SK-N-SH (cell line): ENCODE data around the gene YAP1. TPM values are rescaled to one million over a fixed set of nuclear protein-coding genes. Genes with fewer than 3 reads are reported as not detected.
A peak's percentile ranks its signal among the peaks of the same experiment; 100 is the strongest.

ENCODE experiments used
- CTCF ChIA-PET: fragments of 300-600, 350-600 bp; formaldehyde crosslinking; extraction: SDS; loops from one replicate; lab custom pipeline; 2021; lab: Yijun Ruan, JAX
- POLR2A ChIA-PET: fragments of 350-600 bp; sonication (Branson Sonifier 250); formaldehyde crosslinking; extraction: SDS; loops from one replicate; lab custom pipeline; 2020; ENCODE audit warnings: antibody characterized with exemption, inconsistent platforms; lab: Yijun Ruan, JAX
- DNase-seq: peaks from one replicate; pipeline ENCODE4 v3.0.0; 2012
- H2AFZ ChIP-seq: fragments of 200-600 bp; sonication (generic); 2 replicates; pipeline ENCODE4 v1.8.1; 2016; ENCODE audit warnings: antibody characterized with exemption, mild to moderate bottlenecking, low read depth
- H3F3A ChIP-seq: fragments of 200-600 bp; sonication (generic); replicated peaks from 2 replicates; pipeline ENCODE3; 2016; ENCODE audit warnings: antibody characterized with exemption, mild to moderate bottlenecking; ENCODE audit not compliant: insufficient read depth
- H3K27ac ChIP-seq, 2 experiments: fragments of 200-500 bp in 1 of 2; fragments of 200-600 bp in 1 of 2; sonication (Bioruptor generic) in 1 of 2; sonication (generic), shearing (Covaris generic) in 1 of 2; 2 replicates each; pipeline versions ENCODE4 v1.5.1 to v1.6.1; 2014 to 2016; ENCODE audit warnings: low read depth in 2 of 2, inconsistent platforms in 1 of 2, low read length in 1 of 2, mild to moderate bottlenecking in 1 of 2, mixed read lengths in 1 of 2
- H3K27me3 ChIP-seq: fragments of 200-600 bp; sonication (generic), shearing (Covaris generic); 2 replicates; pipeline ENCODE4 v1.6.1; 2016; ENCODE audit warnings: mixed run types; ENCODE audit not compliant: insufficient read depth
- H3K36me3 ChIP-seq, 2 experiments: fragments of 200-500 bp in 1 of 2; fragments of 200-600 bp in 1 of 2; sonication (Bioruptor generic) in 1 of 2; sonication (generic) in 1 of 2; replicated peaks in 1 of 2; 2 replicates each; pipeline versions ENCODE3 to v1.5.1; 2014 to 2016; ENCODE audit warnings: low read length in 1 of 2, mild to moderate bottlenecking in 1 of 2; ENCODE audit not compliant: insufficient read depth in 2 of 2, control insufficient read depth in 1 of 2
- H3K4me1 ChIP-seq, 2 experiments: fragments of 200-500 bp in 1 of 2; fragments of 200-600 bp in 1 of 2; sonication (Bioruptor generic) in 1 of 2; sonication (generic), shearing (Covaris generic) in 1 of 2; 2 replicates each; pipeline versions ENCODE4 v1.5.1 to v1.6.1; 2014 to 2016; ENCODE audit warnings: low read depth in 1 of 2, low read length in 1 of 2, mixed run types in 1 of 2; ENCODE audit not compliant: insufficient read depth in 2 of 2, control insufficient read depth in 1 of 2
- H3K4me2 ChIP-seq: fragments of 200-600 bp; sonication (generic), shearing (Covaris generic); 2 replicates; pipeline ENCODE4 v1.6.1; 2017; ENCODE audit warnings: mixed run types
- H3K4me3 ChIP-seq, 2 experiments: fragments of 200-500 bp in 1 of 2; fragments of 200-600 bp in 1 of 2; sonication (Bioruptor generic) in 1 of 2; sonication (generic), shearing (Covaris generic) in 1 of 2; 2 replicates each; pipeline versions ENCODE4 v1.5.1 to v1.8.1; 2014 to 2016; ENCODE audit warnings: low read depth in 2 of 2, inconsistent platforms in 1 of 2, low read length in 1 of 2, mild to moderate bottlenecking in 1 of 2, mixed read lengths in 1 of 2, moderate library complexity in 1 of 2
- H3K79me2 ChIP-seq: fragments of 200-600 bp; sonication (generic); 2 replicates; pipeline ENCODE4 v1.8.1; 2017; ENCODE audit warnings: mild to moderate bottlenecking; ENCODE audit not compliant: insufficient read depth
- H3K9ac ChIP-seq: fragments of 200-600 bp; sonication (generic); 2 replicates; pipeline ENCODE4 v1.6.1; 2017; ENCODE audit warnings: mixed run types
- H3K9me2 ChIP-seq: fragments of 200-600 bp; sonication (generic); 2 replicates; pipeline ENCODE4 v1.6.1; 2017; ENCODE audit warnings: mixed run types
- H3K9me3 ChIP-seq: fragments of 200-600 bp; sonication (generic); 2 replicates; pipeline ENCODE4 v1.6.1; 2017; ENCODE audit warnings: mixed run types, mild to moderate bottlenecking, moderate library complexity
- H4K20me1 ChIP-seq: fragments of 200-600 bp; sonication (generic); 2 replicates; pipeline ENCODE4 v1.6.1; 2017; ENCODE audit warnings: mild to moderate bottlenecking, mixed run types; ENCODE audit not compliant: insufficient read depth
- ELF1 ChIP-seq: IDR thresholded peaks from 2 replicates; pipeline ENCODE4 v1.4.0; 2012
- EP300 ChIP-seq, 2 experiments: IDR thresholded peaks; 2 replicates each; pipeline versions ENCODE4 v1.4.0 to v1.6.1; 2012; ENCODE audit warnings: borderline replicate concordance in 1 of 2, low read depth in 1 of 2, low read length in 1 of 2
- EZH2phosphoT487 ChIP-seq: fragments of 200-600 bp; sonication (generic); IDR thresholded peaks from 2 replicates; pipeline ENCODE4 v1.6.1; 2017; ENCODE audit warnings: low read depth, mixed run types, mild to moderate bottlenecking, antibody characterized with exemption, moderate library complexity, borderline replicate concordance
- FOSL2 ChIP-seq: IDR thresholded peaks from 2 replicates; pipeline ENCODE4 v1.4.0; 2012; ENCODE audit warnings: low read depth, mild to moderate bottlenecking, moderate library complexity, borderline replicate concordance
- FOXJ3 ChIP-seq: sonication (generic); formaldehyde crosslinking; IDR thresholded peaks from 2 replicates; pipeline ENCODE4 v1.5.1; 2020; ENCODE audit warnings: mild to moderate bottlenecking, missing genetic modification reagents
- FOXM1 ChIP-seq: IDR thresholded peaks from 2 replicates; pipeline ENCODE4 v1.4.0; 2012; ENCODE audit warnings: low read depth, mild to moderate bottlenecking
- GABPA ChIP-seq: IDR thresholded peaks from 2 replicates; pipeline ENCODE4 v1.4.0; 2012; ENCODE audit warnings: low read depth, mild to moderate bottlenecking
- GATA2 ChIP-seq: sonication (generic); formaldehyde crosslinking; IDR thresholded peaks from 2 replicates; pipeline ENCODE4 v1.5.0; 2020; ENCODE audit warnings: mild to moderate bottlenecking, missing genetic modification reagents
- MEF2A ChIP-seq: IDR thresholded peaks from 2 replicates; pipeline ENCODE4 v1.4.0; 2012; ENCODE audit warnings: low read depth, borderline replicate concordance
- MXI1 ChIP-seq: IDR thresholded peaks from 2 replicates; pipeline ENCODE4 v1.6.1; 2012; ENCODE audit warnings: mild to moderate bottlenecking, low read depth, low read length, improper control_type of control experiment
- NRF1 ChIP-seq: IDR thresholded peaks from 2 replicates; pipeline ENCODE4 v1.6.1; 2012; ENCODE audit warnings: low read depth, mild to moderate bottlenecking, low read length
- POLR2AphosphoS5 ChIP-seq: IDR thresholded peaks from 2 replicates; pipeline ENCODE4 v1.6.1; 2012; ENCODE audit warnings: low read depth, low read length
- RAD21 ChIP-seq: IDR thresholded peaks from 2 replicates; pipeline ENCODE4 v1.6.1; 2012; ENCODE audit warnings: mild to moderate bottlenecking, low read length
- RCOR1 ChIP-seq: fragments of 150-350 bp; IDR thresholded peaks from 2 replicates; pipeline ENCODE4 v1.6.1; 2017; ENCODE audit warnings: antibody characterized with exemption, low read length
- RFX5 ChIP-seq: IDR thresholded peaks from 2 replicates; pipeline ENCODE4 v1.6.1; 2012; ENCODE audit warnings: mild to moderate bottlenecking, improper control_type of control experiment, low read length
- RXRA ChIP-seq: IDR thresholded peaks from 2 replicates; pipeline ENCODE4 v1.4.0; 2012; ENCODE audit warnings: low read depth, mild to moderate bottlenecking, borderline replicate concordance
- SIN3A ChIP-seq: IDR thresholded peaks from 2 replicates; pipeline ENCODE4 v1.6.1; 2012; ENCODE audit warnings: low read depth, mild to moderate bottlenecking, low read length, moderate library complexity, borderline replicate concordance
- SMC3 ChIP-seq: IDR thresholded peaks from 2 replicates; pipeline ENCODE4 v1.6.1; 2012; ENCODE audit warnings: low read depth, low read length, improper control_type of control experiment
- TAF1 ChIP-seq: IDR thresholded peaks from 2 replicates; pipeline ENCODE4 v1.6.1; 2012; ENCODE audit warnings: low read depth, mild to moderate bottlenecking, low read length, moderate library complexity, borderline replicate concordance
- TCF12 ChIP-seq: IDR thresholded peaks from 2 replicates; pipeline ENCODE4 v1.4.0; 2012
- YY1 ChIP-seq: IDR thresholded peaks from 2 replicates; pipeline ENCODE4 v1.4.0; 2012; ENCODE audit warnings: low read depth, mild to moderate bottlenecking
- WGBS: methylation state at CpG from one replicate; pipeline ENCODE4 v1.1.6; 2017; ENCODE audit warnings: low lambda C conversion rate; 5-methylcytosine and 5-hydroxymethylcytosine counted together
- polyA plus RNA-seq, 3 experiments: library from polyadenylated mRNA; depleted of rRNA; stranded (reverse); fragments of >200 nt; gene quantifications; 2 replicates each; pipeline ENCODE4 v1.2.3, GENCODE V29; 2012
- TF ChIP-seq, protein P1 (sequence below): fragments of 150-350 bp; IDR thresholded peaks from 2 replicates; pipeline ENCODE4 v1.6.1; 2017; ENCODE audit warnings: antibody characterized with exemption, low read length, low read depth, borderline replicate concordance
- TF ChIP-seq, protein P2 (sequence below): IDR thresholded peaks from 2 replicates; pipeline ENCODE4 v1.4.0; 2012; ENCODE audit warnings: low read depth

YAP1 gene
- polyA plus RNA-seq, 1 of the 3 experiments (the other 2 are of a cell fraction): 53.2 TPM

DNA sequence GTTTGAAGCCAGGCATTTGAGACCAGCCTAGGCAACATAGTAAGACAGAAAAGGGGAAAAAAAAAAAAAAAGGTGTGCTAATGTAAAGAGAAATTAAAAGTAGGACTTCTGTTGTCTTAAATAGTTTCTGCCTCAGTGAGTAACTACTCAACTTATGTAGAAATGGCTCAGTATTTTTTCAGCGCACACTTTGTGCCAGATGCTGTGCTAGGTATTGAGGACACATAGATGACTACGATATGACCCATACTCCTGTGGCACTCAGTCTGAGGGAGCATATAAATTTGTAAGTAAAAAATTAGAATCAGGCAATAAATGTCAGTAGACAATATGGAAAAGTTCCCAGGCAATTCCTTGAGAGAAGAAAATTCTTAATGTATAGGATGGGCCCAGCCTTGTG, 93.9 kb downstream of the YAP1 start (continued):
- no peak for TF ChIP-seq RAD21
- TF ChIP-seq, all 33 proteins: peak for 0

DNA sequence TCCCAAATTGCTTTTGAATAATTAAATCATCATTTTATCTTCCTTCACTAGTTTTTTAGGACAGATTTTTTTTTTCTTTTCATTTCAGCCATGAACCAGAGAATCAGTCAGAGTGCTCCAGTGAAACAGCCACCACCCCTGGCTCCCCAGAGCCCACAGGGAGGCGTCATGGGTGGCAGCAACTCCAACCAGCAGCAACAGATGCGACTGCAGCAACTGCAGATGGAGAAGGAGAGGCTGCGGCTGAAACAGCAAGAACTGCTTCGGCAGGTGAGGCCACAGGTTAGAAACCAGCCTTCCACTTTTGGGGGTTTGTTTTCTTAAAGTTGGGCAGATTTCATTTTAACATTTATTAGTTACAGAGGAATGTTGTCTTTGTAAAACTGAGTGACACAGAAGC, 95.6 kb downstream of the YAP1 start:
- ChIA-PET POLR2A (no interaction called here), CTCF (no interaction called here)
- peaks cover 0 to 14% of the 10 kb centered on the region in 2 experiments; a peak in 1 of 4 replicates for H3K4me1 ChIP-seq
- no peaks in the 10 kb centered on the region for H4K20me1 ChIP-seq
- no peaks in the 10 kb centered on the region for H3K9me2 ChIP-seq
- H3K4me3 ChIP-seq: no peak overlapping the region
- H2AFZ ChIP-seq: no peak overlapping the region
- TF ChIP-seq, protein P1, sequence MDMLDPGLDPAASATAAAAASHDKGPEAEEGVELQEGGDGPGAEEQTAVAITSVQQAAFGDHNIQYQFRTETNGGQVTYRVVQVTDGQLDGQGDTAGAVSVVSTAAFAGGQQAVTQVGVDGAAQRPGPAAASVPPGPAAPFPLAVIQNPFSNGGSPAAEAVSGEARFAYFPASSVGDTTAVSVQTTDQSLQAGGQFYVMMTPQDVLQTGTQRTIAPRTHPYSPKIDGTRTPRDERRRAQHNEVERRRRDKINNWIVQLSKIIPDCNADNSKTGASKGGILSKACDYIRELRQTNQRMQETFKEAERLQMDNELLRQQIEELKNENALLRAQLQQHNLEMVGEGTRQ: no peak
- no peak for TF ChIP-seq RFX5
- TF ChIP-seq RAD21: no peak
- TF ChIP-seq GABPA: no peak
- no peak for TF ChIP-seq YY1
- no peak for TF ChIP-seq ELF1
- no peak for TF ChIP-seq GATA2 (CRISPR knock-in tag)
- no peak for TF ChIP-seq TAF1
- WGBS: 61% methylated on average over 4 of the region's 4 CpGs
- H3K79me2 ChIP-seq: peaks cover 62% of the 10 kb centered on the region
- H3K9ac ChIP-seq: no peak overlapping the region
- H3F3A ChIP-seq: peaks cover 20% of the 10 kb centered on the region
- no peak for DNase-seq
- peaks cover 4 to 73% of the 10 kb centered on the region in 2 experiments for H3K36me3 ChIP-seq
- no peaks in the 10 kb centered on the region for H3K27me3 ChIP-seq
- no peak overlapping the region for H3K27ac ChIP-seq
- no peak overlapping the region for H3K4me2 ChIP-seq
- H3K9me3 ChIP-seq: no peaks in the 10 kb centered on the region

DNA sequence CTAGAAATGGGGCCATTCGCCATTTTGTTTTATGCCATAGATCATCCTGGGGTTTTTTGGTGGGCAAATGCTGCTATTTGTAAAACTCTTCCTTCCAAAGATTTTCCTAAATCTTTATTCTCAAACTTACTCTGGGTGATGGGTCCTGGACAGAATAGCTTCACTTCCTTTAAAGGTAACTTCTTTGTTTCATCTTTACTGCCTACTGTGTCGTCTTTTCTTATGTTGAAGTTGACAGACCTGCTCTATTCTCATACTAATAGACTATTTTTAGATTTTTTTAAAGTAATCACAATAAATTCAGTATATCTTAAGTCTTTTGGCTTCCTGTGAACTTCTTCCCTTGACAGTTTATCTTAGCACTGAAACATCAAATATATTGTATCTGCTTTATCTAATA, 98.6 kb downstream of the YAP1 start:
- POLR2A ChIA-PET: no interaction called here
- Histone ChIP-seq H3K4me2 (no peak overlapping the region), H3K36me3 (peaks cover 4 to 82% of the 10 kb centered on the region in 2 experiments)
- no peak for TF ChIP-seq ELF1
- TF ChIP-seq, all 33 proteins: peak for 0
- no peaks in the 10 kb centered on the region for H3K9me2 ChIP-seq
- H4K20me1 ChIP-seq: no peaks in the 10 kb centered on the region
- no peak overlapping the region for H3K4me3 ChIP-seq
- no peak for DNase-seq
- peaks cover 20% of the 10 kb centered on the region for H3F3A ChIP-seq
- H3K9me3 ChIP-seq: no peaks in the 10 kb centered on the region
- peak overlapping the region in 1 of 2 experiments; percentile 32; a peak in 1 of 4 replicates for H3K27ac ChIP-seq
- no peak overlapping the region for H2AFZ ChIP-seq
- peaks cover 0 to 4% of the 10 kb centered on the region in 2 experiments; a peak in 1 of 4 replicates for H3K4me1 ChIP-seq
- 80% methylated on average over 2 of the region's 2 CpGs for WGBS
- no peak overlapping the region for H3K9ac ChIP-seq
- CTCF ChIA-PET: no interaction called here
- no peaks in the 10 kb centered on the region for H3K27me3 ChIP-seq
- peaks cover 49% of the 10 kb centered on the region for H3K79me2 ChIP-seq

DNA sequence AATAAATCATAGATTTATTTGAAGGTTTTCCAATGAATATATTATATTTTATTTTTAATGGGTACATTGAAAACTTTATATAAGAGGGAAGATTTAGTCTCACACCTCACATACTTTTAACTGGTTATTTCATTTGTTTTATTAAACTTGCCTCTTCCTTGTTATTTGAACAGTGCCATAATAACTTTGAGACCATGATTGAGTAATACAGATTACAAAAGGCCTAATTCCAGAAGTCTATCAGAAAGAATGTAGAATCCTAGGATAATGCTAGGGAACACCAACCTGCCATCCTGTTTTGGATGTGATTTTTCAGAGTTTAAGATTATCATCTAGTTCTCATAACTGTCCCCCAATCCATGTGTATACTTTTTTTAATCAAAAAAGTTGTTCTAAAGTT, 104.4 kb downstream of the YAP1 start:
- Histone ChIP-seq H3K9ac (no peak overlapping the region), H3K4me3 (no peak overlapping the region), H3K27me3 (no peaks in the 10 kb centered on the region), H2AFZ (no peak overlapping the region), H4K20me1 (no peaks in the 10 kb centered on the region), H3K36me3 (peaks cover 5 to 80% of the 10 kb centered on the region in 2 experiments), H3K9me2 (no peaks in the 10 kb centered on the region), H3K4me2 (no peak overlapping the region), H3F3A (peaks cover 15% of the 10 kb centered on the region), H3K79me2 (peaks cover 64% of the 10 kb centered on the region), H3K9me3 (no peaks in the 10 kb centered on the region), H3K4me1 (peaks cover 0 to 10% of the 10 kb centered on the region in 2 experiments; a peak in 1 of 4 replicates), H3K27ac (0 out of 4 replicates have a peak overlapping the region, but pooled peaks of 1 of the 2 experiments have one; percentile 7)
- ChIA-PET POLR2A (no interaction called here), CTCF (no interaction called here)
- DNase-seq: no peak
- TF ChIP-seq FOSL2: no peak
- TF ChIP-seq RCOR1: no peak
- no peak for TF ChIP-seq EP300 (IDR thresholded peaks at IDR 0.05; ENCODE audit: borderline replicate concordance in 1 of 2, low read depth in 1 of 2, low read length in 1 of 2)
- TF ChIP-seq MXI1: no peak
- no peak for TF ChIP-seq TCF12
- TF ChIP-seq EZH2phosphoT487: no peak
- TF ChIP-seq SIN3A: no peak
- TF ChIP-seq POLR2AphosphoS5: no peak
- TF ChIP-seq TAF1: no peak
- no peak for TF ChIP-seq NRF1
- TF ChIP-seq, protein P2, sequence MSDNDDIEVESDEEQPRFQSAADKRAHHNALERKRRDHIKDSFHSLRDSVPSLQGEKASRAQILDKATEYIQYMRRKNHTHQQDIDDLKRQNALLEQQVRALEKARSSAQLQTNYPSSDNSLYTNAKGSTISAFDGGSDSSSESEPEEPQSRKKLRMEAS: no peak
- TF ChIP-seq RXRA: no peak
- TF ChIP-seq RAD21: no peak
- no peak for TF ChIP-seq SMC3
- TF ChIP-seq FOXJ3 (CRISPR knock-in tag): no peak
- TF ChIP-seq FOXM1: no peak
- TF ChIP-seq MEF2A: no peak
- TF ChIP-seq RFX5: no peak
